ENCODE results near the gene KIF3B. TPM values are rescaled to one million over a fixed set of nuclear protein-coding genes. Genes with fewer than 3 reads are reported as not detected.

KIF3B gene
- total RNA-seq, 2 donors from 2014 or later = 20.7 to 30.7 TPM

DNA sequence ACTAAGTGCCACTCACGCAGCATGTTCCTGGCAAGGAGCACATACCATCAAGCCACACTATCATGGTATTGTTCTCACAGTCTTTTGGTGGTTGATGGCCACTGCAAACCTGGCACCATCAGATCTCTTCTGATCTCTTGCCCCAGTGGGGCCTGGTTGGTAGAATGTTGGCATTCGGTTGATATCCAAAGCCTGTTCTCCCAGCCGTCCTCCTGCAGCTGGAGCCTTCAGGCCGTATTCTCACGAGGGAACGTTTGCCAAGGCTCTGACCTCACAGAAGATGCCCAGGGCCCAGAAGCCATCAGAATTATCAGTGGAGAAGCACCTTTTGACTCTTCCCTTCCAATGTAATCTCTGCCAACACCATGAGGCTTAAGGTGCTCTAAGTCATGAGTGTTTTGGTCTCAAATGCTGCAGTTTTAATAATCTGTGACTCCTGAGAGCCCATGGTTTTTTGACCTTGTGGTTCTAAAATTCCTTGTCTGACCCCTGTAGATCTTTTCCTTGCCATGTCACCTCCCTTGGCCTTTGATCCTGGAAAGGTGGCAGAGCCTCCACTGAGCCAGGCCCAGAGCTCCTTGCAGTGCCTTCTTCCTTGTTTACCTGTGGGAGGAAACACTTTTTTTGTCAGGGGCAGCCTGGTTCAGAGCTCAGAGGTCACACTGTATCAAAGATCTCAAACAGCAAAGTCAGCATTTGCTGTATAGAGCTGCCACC is 42.0 kb upstream of the KIF3B start:
- ATAC-seq (ENCODE audit: insufficient number of reproducible peaks, low FRiP score, low read depth) (no peak), DNase-seq (ENCODE audit: low spot score) (no peak)
- no peaks in the 10 kb centered on the region for H3K9me3 ChIP-seq
- H3K4me3 ChIP-seq = no peak overlapping the region
- TF ChIP-seq, protein P1, sequence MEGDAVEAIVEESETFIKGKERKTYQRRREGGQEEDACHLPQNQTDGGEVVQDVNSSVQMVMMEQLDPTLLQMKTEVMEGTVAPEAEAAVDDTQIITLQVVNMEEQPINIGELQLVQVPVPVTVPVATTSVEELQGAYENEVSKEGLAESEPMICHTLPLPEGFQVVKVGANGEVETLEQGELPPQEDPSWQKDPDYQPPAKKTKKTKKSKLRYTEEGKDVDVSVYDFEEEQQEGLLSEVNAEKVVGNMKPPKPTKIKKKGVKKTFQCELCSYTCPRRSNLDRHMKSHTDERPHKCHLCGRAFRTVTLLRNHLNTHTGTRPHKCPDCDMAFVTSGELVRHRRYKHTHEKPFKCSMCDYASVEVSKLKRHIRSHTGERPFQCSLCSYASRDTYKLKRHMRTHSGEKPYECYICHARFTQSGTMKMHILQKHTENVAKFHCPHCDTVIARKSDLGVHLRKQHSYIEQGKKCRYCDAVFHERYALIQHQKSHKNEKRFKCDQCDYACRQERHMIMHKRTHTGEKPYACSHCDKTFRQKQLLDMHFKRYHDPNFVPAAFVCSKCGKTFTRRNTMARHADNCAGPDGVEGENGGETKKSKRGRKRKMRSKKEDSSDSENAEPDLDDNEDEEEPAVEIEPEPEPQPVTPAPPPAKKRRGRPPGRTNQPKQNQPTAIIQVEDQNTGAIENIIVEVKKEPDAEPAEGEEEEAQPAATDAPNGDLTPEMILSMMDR (IDR thresholded peaks at IDR 0.05) = no peak
- H3K4me1 ChIP-seq (ENCODE audit: control insufficient read depth in 1 of 2, low read depth in 2 of 2) = no peaks in the 10 kb centered on the region
- H3K27ac ChIP-seq = no peak overlapping the region
- H3K36me3 ChIP-seq = peaks cover 38% of the 10 kb centered on the region
- H3K27me3 ChIP-seq (replicated peaks; ENCODE audit: insufficient read depth) = no peaks in the 10 kb centered on the region

DNA sequence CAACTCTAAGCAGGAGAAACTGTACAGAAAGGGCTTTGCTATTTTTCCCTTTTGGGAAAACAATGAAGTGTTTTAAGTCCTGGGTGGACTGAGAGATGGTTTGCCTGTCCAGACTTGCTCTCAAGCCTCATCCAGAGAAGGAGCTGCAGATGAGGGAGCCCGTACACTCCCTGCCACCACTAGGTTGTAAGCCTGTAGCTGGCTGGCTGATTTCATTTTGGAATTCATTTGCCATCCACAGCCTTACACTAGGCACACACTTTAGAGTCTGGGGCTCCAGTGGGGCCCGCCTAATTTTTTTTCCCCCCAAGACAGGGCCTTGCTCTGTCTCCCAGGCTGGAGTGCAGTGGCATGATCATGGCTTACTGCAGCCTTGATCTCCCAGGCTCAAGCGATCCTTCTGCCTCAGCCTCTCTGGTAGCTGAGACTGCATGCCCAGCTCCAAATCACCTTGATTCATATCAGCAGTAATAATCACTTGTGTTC is 41.4 kb upstream of the KIF3B start:
- no peak for ATAC-seq (ENCODE audit: insufficient number of reproducible peaks, low FRiP score, low read depth)

DNA sequence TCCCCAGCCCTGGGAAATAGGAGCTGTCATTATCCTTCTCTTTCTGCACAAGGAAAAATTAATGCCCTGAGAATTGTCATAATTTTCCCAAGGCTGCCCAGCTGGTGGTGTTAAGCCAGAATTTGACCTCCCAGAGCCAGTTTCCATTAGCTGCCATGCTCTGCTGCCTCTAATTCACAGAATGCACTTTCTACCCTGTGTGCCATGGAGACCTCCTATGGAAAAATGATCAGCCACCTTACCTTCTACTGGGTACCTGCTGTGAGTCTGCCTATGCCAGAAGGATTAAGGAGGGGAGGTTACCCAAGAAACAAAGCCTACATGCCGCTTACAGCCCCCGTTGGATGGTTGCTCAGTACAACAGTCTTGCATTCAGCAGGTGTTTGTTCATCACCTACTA is 40.6 kb upstream of the KIF3B start:
- TF ChIP-seq, protein P1 (IDR thresholded peaks at IDR 0.05) = no peak
- no peak for DNase-seq (ENCODE audit: low spot score)
- no peak overlapping the region for H3K27ac ChIP-seq
- no peak for ATAC-seq (ENCODE audit: insufficient number of reproducible peaks, low FRiP score, low read depth)
- H3K4me3 ChIP-seq = no peak overlapping the region
- peaks cover 31% of the 10 kb centered on the region for H3K36me3 ChIP-seq
- H3K9me3 ChIP-seq = no peaks in the 10 kb centered on the region
- no peaks in the 10 kb centered on the region for H3K4me1 ChIP-seq (ENCODE audit: control insufficient read depth in 1 of 2, low read depth in 2 of 2)
- no peaks in the 10 kb centered on the region for H3K27me3 ChIP-seq (replicated peaks; ENCODE audit: insufficient read depth)

More for the DNA sequence above, 41.4 kb upstream of the KIF3B start:
- Histone ChIP-seq H3K36me3 (peaks cover 33% of the 10 kb centered on the region), H3K9me3 (no peaks in the 10 kb centered on the region), H3K4me3 (no peak overlapping the region), H3K4me1 (ENCODE audit: control insufficient read depth in 1 of 2, low read depth in 2 of 2) (no peaks in the 10 kb centered on the region), H3K27me3 (replicated peaks; ENCODE audit: insufficient read depth) (no peaks in the 10 kb centered on the region), H3K27ac (no peak overlapping the region)
- TF ChIP-seq, protein P1 (IDR thresholded peaks at IDR 0.05) = no peak
- no peak for DNase-seq (ENCODE audit: low spot score)

DNA sequence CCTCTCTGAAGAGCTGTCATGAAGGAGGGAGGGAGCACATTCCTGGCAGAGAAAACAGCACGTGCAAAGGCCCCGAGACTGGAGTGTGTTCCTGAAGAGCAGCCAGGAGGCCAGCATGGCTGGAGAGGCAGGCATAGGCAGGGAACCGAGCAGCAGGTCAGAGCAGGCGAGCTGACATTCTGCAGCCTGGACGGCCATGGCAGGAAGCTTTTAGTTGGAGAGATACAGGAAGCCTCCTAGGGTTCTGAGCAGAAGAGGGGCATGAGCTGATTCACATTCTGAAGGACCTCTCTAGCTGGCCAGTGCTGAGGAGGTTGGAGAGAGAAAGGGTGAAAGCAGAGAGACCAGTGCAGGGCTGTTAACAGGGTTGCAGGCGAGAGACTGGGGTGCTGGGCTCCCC is 40.0 kb upstream of the KIF3B start:
- Histone ChIP-seq H3K4me1 (ENCODE audit: control insufficient read depth in 1 of 2, low read depth in 2 of 2) (no peaks in the 10 kb centered on the region), H3K9me3 (no peaks in the 10 kb centered on the region), H3K4me3 (no peak overlapping the region), H3K27me3 (replicated peaks; ENCODE audit: insufficient read depth) (no peaks in the 10 kb centered on the region), H3K27ac (no peak overlapping the region), H3K36me3 (peaks cover 31% of the 10 kb centered on the region)
- TF ChIP-seq, protein P1 (IDR thresholded peaks at IDR 0.05) = no peak
- DNase-seq (ENCODE audit: low spot score) (no peak), ATAC-seq (ENCODE audit: insufficient number of reproducible peaks, low FRiP score, low read depth) (no peak)

DNA sequence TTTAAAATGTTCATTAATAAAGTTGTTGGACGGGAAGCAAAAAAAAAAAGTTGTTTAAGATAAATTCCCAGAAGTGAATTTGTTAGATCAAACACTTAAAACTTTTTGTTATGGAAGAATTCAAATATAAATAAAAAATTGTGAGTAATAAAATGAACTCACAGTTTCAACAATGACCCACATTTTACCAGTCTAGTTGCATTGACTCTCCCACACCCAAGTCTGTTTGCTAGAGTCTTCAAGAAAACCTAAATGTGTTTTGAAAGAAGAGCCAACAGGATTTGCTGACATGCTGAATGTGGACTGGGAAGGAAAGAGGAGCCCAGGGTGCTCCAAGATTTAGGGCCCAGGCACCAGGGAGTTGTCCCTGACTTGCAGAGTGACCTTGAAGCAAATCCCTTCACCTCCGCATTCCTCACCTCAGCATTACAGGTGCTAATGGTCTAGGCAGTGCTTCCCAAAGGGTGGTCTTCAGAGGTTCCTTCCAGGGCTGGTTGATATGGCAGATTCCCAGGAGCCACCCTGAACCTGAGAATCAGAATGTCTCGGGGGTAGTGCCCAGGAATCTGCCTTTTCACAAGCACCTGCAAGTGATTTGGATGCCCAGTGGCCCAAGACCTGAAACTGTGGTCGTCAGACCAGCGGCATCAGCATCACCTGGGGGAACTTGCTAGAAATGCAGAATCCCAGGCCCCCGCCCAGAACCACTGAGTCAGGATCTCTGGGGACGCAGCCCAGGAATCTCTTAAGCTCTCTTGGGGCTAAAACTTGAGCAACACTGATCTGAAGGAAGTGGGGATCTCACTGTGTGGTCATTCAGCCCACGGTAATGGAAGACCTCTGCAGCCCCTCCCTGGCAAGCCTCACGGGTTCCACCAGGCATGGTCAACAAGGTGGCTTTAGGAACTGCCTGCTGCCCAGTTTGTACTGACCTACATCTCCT is 38.7 kb upstream of the KIF3B start:
- no peaks in the 10 kb centered on the region for H3K9me3 ChIP-seq
- H3K36me3 ChIP-seq = peaks cover 18% of the 10 kb centered on the region
- DNase-seq (ENCODE audit: low spot score) (no peak), ATAC-seq (ENCODE audit: insufficient number of reproducible peaks, low FRiP score, low read depth) (no peak)
- H3K27me3 ChIP-seq (replicated peaks; ENCODE audit: insufficient read depth) = no peaks in the 10 kb centered on the region
- TF ChIP-seq, protein P1 (IDR thresholded peaks at IDR 0.05) = no peak
- no peaks in the 10 kb centered on the region for H3K4me1 ChIP-seq (ENCODE audit: control insufficient read depth in 1 of 2, low read depth in 2 of 2)
- no peak overlapping the region for H3K4me3 ChIP-seq
- H3K27ac ChIP-seq = no peak overlapping the region

Measured in thoracic aorta (tissue), 2 donors.